Right kidney (tissue), 1 donor: ENCODE data around the gene FHAD1.

Experiments used
- DNase-seq: peaks from one replicate; pipeline ENCODE4 v3.0.0-alpha.2; 2016

FHAD1 gene

GRCh38 chr1:15248216-15248615, 1.2 kb downstream of the FHAD1 start:
- no peak for DNase-seq

- DNase-seq: no peak
Measured at GRCh38 chr1:15249081-15249480, 2.1 kb downstream of the FHAD1 start.

- DNase-seq: no peak
Measured at GRCh38 chr1:15251857-15252835, 5.1 kb downstream of the FHAD1 start.

- DNase-seq: no peak
Measured at GRCh38 chr1:15254559-15254958, 7.5 kb downstream of the FHAD1 start.

- no peak for DNase-seq
Measured at GRCh38 chr1:15255582-15256149, 8.6 kb downstream of the FHAD1 start.

GRCh38 chr1:15256584-15256983, 9.6 kb downstream of the FHAD1 start:
- no peak for DNase-seq

GRCh38 chr1:15257309-15257708, 10.3 kb downstream of the FHAD1 start:
- DNase-seq: no peak

GRCh38 chr1:15258833-15259621, 12.0 kb downstream of the FHAD1 start:
- DNase-seq: no peak

- DNase-seq: no peak
Measured at GRCh38 chr1:15259622-15260007, 12.6 kb downstream of the FHAD1 start.

GRCh38 chr1:15260418-15261154, 13.6 kb downstream of the FHAD1 start:
- DNase-seq: no peak

GRCh38 chr1:15261155-15262002, 14.4 kb downstream of the FHAD1 start:
- no peak for DNase-seq

- no peak for DNase-seq
Measured at GRCh38 chr1:15262003-15262377, 15.0 kb downstream of the FHAD1 start.

GRCh38 chr1:15262706-15263105, 15.7 kb downstream of the FHAD1 start:
- no peak for DNase-seq

- no peak for DNase-seq
Measured at GRCh38 chr1:15264769-15265168, 17.7 kb downstream of the FHAD1 start.

GRCh38 chr1:15271196-15271595, 24.2 kb downstream of the FHAD1 start:
- no peak for DNase-seq

- peak; percentile 61 for DNase-seq
Measured at GRCh38 chr1:15272009-15272781, 25.2 kb downstream of the FHAD1 start.

- DNase-seq: no peak
Measured at GRCh38 chr1:15272782-15273127, 25.7 kb downstream of the FHAD1 start.

GRCh38 chr1:15273274-15273673, 26.3 kb downstream of the FHAD1 start:
- DNase-seq: no peak

GRCh38 chr1:15275921-15276683, 29.1 kb downstream of the FHAD1 start:
- DNase-seq: no peak
